PFSK-1 (cell line): ENCODE results near the gene FSTL4.

Experiments used
- POLR2AphosphoS5 ChIP-seq: IDR thresholded peaks from 2 replicates; pipeline ENCODE4 v1.6.1; 2012; ENCODE audit warnings: low read depth, mild to moderate bottlenecking, control low read depth, low read length, moderate library complexity
- SIN3A ChIP-seq: IDR thresholded peaks from 2 replicates; pipeline ENCODE4 v1.6.1; 2012; ENCODE audit warnings: mild to moderate bottlenecking, low read length, moderate library complexity, borderline replicate concordance; ENCODE audit not compliant: insufficient read depth
- TAF1 ChIP-seq: IDR thresholded peaks from 2 replicates; pipeline ENCODE4 v1.6.1; 2012; ENCODE audit warnings: low read length, control low read depth, borderline replicate concordance; ENCODE audit not compliant: insufficient read depth
- TF ChIP-seq, protein P1 (sequence below), 2 experiments: IDR thresholded peaks; 2 replicates each; pipeline versions ENCODE4 v1.6.1 to v1.8.0; 2011 to 2012; ENCODE audit warnings: low read depth in 2 of 2, low read length in 2 of 2, control low read depth in 1 of 2, inconsistent platforms in 1 of 2, mild to moderate bottlenecking in 1 of 2, moderate library complexity in 1 of 2; ENCODE audit not compliant: insufficient read depth in 1 of 2

GRCh38 chr5:133415906-133416305, 196.4 kb downstream of the FSTL4 start:
- no peak for TF ChIP-seq TAF1
- TF ChIP-seq POLR2AphosphoS5, result no peak
- TF ChIP-seq, protein P1, sequence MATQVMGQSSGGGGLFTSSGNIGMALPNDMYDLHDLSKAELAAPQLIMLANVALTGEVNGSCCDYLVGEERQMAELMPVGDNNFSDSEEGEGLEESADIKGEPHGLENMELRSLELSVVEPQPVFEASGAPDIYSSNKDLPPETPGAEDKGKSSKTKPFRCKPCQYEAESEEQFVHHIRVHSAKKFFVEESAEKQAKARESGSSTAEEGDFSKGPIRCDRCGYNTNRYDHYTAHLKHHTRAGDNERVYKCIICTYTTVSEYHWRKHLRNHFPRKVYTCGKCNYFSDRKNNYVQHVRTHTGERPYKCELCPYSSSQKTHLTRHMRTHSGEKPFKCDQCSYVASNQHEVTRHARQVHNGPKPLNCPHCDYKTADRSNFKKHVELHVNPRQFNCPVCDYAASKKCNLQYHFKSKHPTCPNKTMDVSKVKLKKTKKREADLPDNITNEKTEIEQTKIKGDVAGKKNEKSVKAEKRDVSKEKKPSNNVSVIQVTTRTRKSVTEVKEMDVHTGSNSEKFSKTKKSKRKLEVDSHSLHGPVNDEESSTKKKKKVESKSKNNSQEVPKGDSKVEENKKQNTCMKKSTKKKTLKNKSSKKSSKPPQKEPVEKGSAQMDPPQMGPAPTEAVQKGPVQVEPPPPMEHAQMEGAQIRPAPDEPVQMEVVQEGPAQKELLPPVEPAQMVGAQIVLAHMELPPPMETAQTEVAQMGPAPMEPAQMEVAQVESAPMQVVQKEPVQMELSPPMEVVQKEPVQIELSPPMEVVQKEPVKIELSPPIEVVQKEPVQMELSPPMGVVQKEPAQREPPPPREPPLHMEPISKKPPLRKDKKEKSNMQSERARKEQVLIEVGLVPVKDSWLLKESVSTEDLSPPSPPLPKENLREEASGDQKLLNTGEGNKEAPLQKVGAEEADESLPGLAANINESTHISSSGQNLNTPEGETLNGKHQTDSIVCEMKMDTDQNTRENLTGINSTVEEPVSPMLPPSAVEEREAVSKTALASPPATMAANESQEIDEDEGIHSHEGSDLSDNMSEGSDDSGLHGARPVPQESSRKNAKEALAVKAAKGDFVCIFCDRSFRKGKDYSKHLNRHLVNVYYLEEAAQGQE (IDR thresholded peaks at IDR 0.05; ENCODE audit: insufficient read depth in 1 of 2, low read depth in 2 of 2, low read length in 2 of 2), result no peak
- no peak for TF ChIP-seq SIN3A
